GM21723 (cell line): ENCODE measurements around the gene EPN2.
A peak's percentile ranks its signal among the peaks of the same experiment; 100 is the strongest.
"Not testable (repeated sequence)": the region's sequence is repeated elsewhere in the genome, so short reads cannot be mapped to it uniquely, and the experiment has no call there.

Experiments
- ATAC-seq: cut with Tn5 transposase; IDR thresholded peaks from one replicate; pipeline ENCODE4 v1.9.1; 2021; ENCODE audit warnings: mild to moderate bottlenecking, moderate library complexity; ENCODE audit not compliant: unreplicated experiment

Gene EPN2

GRCh38 chr17:19237139-19237388 lies at the start of gene EPN2:
EPN2 (plus strand) TSS chr17:19237366; CDS start chr17:19283120, 45,754 bp downstream.
- not testable (repeated sequence) for ATAC-seq

GRCh38 chr17:19187883-19188869 lies 49.0 kb upstream of the EPN2 start:
- peak; percentile 36 for ATAC-seq

GRCh38 chr17:19188870-19189708 lies 48.1 kb upstream of the EPN2 start:
- peak; percentile 65 for ATAC-seq

GRCh38 chr17:19189781-19190405 lies 47.3 kb upstream of the EPN2 start:
- not testable (repeated sequence) for ATAC-seq

- ATAC-seq = peak; percentile 76
Observed at GRCh38 chr17:19196382-19197204, 40.6 kb upstream of the EPN2 start.

- ATAC-seq = not testable (repeated sequence)
Observed at GRCh38 chr17:19202448-19202847, 34.7 kb upstream of the EPN2 start.

GRCh38 chr17:19203429-19203828 lies 33.7 kb upstream of the EPN2 start:
- ATAC-seq = not testable (repeated sequence)

- ATAC-seq = not testable (repeated sequence)
Observed at GRCh38 chr17:19215074-19215860, 21.9 kb upstream of the EPN2 start.

GRCh38 chr17:19216148-19216926 lies 20.8 kb upstream of the EPN2 start:
- ATAC-seq = not testable (repeated sequence)

- not testable (repeated sequence) for ATAC-seq
Observed at GRCh38 chr17:19218914-19219313, 18.3 kb upstream of the EPN2 start.

- not testable (repeated sequence) for ATAC-seq
Observed at GRCh38 chr17:19219384-19219783, 17.8 kb upstream of the EPN2 start.

GRCh38 chr17:19220195-19220594 lies 17.0 kb upstream of the EPN2 start:
- not testable (repeated sequence) for ATAC-seq

GRCh38 chr17:19226610-19227588 lies 10.3 kb upstream of the EPN2 start:
- ATAC-seq = not testable (repeated sequence)

- ATAC-seq = not testable (repeated sequence)
Observed at GRCh38 chr17:19234676-19235075, 2.5 kb upstream of the EPN2 start.

GRCh38 chr17:19236351-19237138 lies 621 bp upstream of the EPN2 start:
- ATAC-seq = peak; percentile 39

- peak; percentile 71 for ATAC-seq
Observed at GRCh38 chr17:19237389-19238166, 412 bp downstream of the EPN2 start.
